Kasumi-1 (cell line): ENCODE results near the gene NFIA.

Experiments used
- DNase-seq, 2 experiments: peaks; one replicate each; lab custom pipeline; 2025; lab: John Stamatoyannopoulos, UW

The NFIA gene

GRCh38 chr1:61397935-61398334 lies 315.6 kb downstream of the NFIA start:
- DNase-seq = no peak

DNA sequence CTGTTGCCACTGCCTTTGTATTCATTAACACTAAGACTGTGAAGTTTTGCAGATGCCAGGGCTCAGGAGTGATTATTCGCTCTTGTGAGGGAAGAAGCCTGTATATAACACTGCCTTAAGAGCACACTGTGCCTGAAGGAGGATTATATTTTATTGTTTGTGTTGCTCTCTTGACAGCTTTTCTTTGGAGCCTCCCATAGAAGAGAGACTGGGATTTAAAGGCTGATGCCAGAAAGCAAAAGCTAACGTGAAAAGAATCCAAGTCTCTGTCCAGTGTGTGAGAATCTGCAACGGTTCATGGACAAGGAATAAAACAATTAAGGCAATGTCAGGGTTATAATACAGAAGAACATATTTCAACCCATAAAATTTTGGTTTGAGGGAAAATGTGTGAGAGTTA lies 316.8 kb downstream of the NFIA start:
- no peak for DNase-seq

DNA sequence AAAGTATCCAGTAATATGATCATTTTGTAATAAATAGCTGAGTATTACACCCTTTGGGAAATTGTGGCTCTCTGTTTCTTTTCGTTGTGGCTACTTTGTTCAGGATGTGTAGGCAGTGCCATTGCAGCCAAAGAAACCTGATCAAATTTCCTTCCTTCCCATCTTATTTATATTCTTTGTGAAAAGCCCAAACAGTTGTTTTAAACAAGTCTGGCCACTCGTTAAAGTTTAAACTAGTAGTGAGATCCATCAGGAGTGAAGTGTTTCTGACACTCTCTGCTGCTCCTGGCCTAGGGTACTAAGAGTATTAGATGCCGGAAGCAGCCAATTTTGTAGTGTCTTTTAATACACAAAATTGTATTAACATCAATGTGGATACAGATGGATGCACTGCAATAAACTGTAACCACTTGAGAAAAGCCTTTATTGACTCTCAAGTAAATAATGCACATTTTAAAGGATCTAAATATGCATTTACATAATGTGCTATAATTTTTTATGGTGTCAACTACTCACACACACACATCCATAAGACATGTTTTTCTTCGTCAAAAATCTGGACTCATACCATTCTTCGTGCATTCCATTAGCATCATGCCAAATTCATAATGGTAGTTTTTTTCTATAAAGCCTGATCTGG lies 317.9 kb downstream of the NFIA start:
- DNase-seq = no peak

- DNase-seq = no peak
Measured at GRCh38 chr1:61400997-61401396, 318.6 kb downstream of the NFIA start.

DNA sequence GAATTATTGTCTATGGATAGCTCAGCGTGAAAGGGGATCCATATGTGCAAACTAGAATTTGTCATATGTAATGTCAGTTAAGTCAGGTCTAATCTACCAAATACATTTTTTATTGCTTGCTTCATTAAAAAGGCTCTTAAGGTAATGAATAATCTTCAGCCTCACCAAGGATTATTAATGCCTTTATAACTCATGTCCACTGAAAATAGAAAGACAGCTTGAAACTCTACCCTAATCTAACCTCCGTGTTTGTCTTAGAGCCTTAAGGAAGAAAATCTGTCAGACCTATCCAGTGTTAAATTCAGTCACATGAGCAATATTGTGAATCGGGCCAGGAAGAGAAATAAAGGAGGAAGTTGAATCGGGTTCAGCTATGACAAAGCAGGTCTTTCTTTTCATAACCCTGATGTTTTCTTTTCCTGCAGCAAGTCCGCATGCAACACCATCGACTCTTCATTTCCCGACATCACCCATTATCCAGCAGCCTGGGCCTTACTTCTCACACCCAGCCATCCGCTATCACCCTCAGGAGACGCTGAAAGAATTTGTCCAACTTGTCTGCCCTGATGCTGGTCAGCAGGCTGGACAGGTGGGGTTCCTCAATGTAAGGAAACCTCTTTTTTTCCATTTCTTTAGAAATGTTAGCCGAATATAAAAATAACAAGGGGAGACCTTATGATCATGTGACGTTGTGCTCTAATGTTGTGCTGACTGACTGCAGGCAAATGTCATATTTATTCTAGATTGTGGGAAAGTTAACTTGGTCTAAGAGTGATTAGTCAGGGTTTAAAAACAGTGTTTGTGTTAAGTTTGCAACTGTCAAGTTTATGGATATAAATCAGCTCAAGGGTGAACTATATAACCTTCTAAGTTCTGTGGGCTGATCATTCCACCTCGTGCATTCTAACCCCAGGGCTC lies 321.6 kb downstream of the NFIA start:
- no peak for DNase-seq

DNA sequence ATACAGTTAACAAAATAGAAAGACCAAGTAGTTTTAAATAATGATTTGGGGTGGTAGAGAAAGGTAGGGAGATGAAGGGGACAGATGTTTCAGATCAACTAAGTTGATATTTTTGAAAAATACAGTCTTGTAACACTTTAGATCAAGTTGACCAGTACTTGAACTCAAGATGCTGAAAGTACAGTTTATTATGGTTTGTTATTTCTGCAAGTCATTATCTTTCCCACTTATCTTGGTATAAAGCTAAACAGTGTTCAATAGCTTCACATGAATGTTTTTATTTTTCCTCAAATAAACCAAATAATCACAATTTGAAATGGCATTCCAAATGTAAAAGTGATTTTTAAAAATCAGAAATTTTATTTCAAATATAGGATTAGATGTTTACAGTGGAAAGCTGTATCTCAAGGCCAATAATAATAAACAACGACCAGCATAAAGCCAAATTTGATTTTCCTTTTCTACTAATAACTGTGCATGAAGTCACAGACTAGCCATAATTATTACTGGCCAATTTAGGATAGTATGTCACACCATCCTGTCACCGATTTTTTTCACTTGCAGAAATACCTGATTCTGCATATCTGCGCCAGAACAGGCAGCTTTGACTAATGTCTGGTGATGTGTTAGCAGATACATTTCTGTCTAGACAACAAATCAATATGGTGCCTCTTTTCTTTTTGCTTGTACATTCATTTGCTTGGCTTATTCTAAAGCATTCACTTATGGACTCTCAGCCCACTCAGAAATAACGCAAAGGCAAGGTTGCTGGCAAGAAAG lies 322.4 kb downstream of the NFIA start:
- no peak for DNase-seq

DNA sequence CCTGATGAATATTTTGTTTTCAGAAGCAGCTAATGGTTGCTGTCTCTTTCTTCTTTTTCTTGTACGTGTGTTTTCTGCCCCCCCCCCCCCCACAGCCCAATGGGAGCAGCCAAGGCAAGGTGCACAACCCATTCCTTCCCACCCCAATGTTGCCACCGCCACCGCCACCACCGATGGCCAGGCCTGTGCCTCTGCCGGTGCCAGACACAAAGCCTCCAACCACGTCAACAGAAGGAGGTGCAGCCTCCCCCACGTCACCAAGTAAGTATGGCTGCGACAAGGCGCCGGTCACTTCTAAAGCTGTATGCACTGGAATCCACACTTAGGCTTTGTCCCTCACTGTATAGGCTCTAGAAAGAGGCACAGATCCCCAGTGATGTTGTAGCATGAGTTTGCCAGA lies 324.1 kb downstream of the NFIA start:
- no peak for DNase-seq

GRCh38 chr1:61412601-61413000 lies 330.2 kb downstream of the NFIA start:
- no peak for DNase-seq

DNA sequence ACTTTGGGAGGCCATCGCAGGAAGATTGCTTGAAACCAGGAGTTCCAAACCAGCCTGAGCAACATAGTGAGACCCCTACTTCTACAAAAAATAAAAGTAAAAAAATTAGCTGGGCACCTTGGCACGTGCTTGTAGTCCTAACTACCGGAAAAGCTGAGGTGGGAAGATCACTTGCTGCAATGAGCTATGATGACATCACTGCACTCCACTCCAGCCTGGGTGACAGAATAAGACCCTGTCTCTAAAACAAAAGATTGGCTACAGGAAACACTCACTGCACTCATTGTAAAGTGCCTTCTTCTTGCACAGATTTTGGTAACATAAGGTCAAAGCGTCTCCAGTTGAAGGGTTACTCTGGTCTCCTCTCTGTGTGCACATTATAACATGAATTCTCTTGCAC lies 336.8 kb downstream of the NFIA start:
- DNase-seq = no peak

DNA sequence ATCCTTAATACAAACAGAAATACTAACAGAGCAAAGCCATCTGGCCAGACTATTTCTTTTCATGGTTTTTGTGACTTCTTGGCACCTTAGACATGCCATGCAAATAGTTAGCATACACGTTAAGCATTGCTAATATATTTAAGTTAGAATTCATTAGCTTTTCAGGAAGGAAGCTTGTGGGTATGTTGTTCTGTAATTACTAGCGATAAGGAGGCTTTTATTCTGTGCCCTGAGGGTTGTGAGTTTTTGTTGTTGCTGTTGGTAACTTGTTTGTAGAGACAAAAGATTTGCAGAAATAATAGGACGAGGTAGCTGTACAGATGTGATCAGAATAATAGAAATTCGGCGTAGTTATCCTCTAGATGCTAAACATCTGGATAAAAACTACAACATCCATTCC lies 337.3 kb downstream of the NFIA start:
- no peak for DNase-seq

DNA sequence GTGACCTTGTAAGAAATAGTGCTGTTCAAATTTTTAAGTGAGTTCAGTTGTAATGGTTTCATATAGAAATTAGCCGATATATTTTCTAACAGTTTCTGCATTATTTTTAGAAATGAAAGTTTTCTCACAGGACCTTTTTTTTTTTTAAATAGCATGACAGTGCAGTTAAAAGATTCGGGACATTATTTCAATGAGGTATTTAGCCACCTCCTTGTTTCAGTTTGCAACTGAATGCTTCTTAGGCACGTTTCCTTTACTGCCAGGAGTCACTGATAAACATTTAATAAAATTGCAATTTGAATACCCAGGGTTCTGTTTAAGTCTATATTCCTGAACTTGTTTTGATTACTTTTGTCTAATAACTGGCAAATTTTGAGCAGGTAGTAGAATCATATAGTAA lies 337.9 kb downstream of the NFIA start:
- no peak for DNase-seq

GRCh38 chr1:61420909-61421835 lies 338.8 kb downstream of the NFIA start:
- DNase-seq = no peak

DNA sequence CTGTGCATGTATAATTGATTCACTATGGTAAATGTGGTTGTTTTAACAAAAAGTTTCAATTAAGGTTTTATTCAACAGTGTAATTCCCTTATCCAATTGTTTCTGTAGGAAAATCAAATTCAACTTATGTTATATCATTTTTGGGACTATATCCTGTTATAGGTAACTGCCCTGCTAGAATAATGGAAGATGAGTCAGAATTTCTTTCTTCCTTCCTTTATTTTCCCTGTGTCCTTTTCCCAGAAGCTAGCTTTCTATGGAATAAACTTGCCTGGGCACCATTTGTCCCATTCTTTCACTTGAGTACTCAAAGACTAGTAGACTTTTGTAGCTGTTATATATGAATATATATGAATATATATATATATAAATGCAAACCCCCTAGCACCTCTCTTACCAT lies 341.3 kb downstream of the NFIA start:
- DNase-seq = no peak

- no peak for DNase-seq
Measured at GRCh38 chr1:61424382-61424781, 342.0 kb downstream of the NFIA start.

GRCh38 chr1:61425040-61425439 lies 342.7 kb downstream of the NFIA start:
- DNase-seq = no peak

GRCh38 chr1:61426254-61426653 lies 343.9 kb downstream of the NFIA start:
- DNase-seq = no peak

DNA sequence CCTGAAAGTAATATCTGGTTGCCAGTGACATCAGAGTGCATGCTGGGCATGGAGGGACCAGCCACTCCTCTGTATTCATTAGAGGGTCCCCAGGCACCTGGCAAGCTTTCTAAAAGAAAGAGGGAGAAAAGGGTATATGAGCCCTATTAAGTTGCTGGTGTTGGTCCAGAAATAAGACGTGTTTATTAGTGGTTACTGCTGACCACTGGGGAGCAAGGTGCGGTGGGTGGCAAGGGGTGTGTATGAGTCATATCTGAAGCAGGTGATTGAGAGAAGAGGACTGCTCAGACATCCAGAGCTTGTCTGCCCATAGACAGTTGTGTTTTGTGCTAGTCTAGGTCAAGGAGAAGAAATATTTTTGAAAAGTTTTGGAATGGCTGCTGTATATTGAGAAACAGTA lies 344.5 kb downstream of the NFIA start:
- no peak for DNase-seq

GRCh38 chr1:61427510-61427909 lies 345.1 kb downstream of the NFIA start:
- no peak for DNase-seq

- no peak for DNase-seq
Measured at GRCh38 chr1:61428146-61428545, 345.8 kb downstream of the NFIA start.

DNA sequence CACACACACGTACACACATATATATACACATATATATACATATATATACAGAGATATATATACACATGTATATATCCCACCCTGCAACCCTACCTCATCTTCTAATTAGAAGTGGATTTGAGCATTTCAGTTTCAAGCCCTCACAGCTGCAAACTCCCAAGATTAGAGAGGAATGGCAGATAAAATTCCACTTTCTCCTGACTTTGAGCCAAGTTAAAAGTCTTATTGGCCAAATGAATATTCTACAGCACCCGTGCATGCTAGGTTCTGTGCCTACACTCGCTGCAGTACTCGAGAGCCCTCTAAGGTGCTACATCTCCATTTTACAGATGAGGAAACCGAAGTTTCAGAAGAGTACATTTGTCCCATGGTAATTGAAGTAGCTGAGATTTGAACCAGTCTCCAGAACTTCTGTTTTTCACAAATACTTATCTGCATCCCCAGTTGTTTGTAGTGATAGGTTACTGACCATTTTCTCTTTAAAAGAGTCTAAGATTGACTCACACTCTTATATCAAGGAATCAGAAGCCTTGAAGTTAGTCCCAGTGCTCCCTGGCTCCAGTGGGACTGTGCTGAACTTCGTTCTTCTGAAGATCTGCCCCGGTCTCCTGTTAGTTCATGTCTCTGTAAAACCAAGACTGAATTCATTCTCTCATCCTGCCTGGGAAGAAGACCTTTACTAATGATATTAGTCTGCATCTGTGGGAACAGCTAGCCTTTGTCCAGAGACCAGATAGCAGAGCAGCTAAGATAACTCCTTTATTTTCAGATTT lies 350.4 kb downstream of the NFIA start:
- no peak for DNase-seq

- DNase-seq = no peak
Measured at GRCh38 chr1:61433646-61434045, 351.3 kb downstream of the NFIA start.
